Posterior cingulate gyrus (tissue), 11 donors: ENCODE data around the gene ELP2.
"Not testable (repeated sequence)": the region's sequence is repeated elsewhere in the genome, so short reads cannot be mapped to it uniquely, and the experiment has no call there.

Experiments used
- DNase-seq, 10 donors: peaks; one replicate each; pipeline versions ENCODE4 v3.0.0 to v3.0.0-alpha.2; 2020 to 2021; ENCODE audit warnings: mixed read lengths in 3 of 10
- intact Hi-C: fragments of 100-400 bp; cut with DNase I; formaldehyde crosslinking; loops from one replicate; pipeline ENCODE4 v1.15.1; 2023

Gene ELP2

DNA sequence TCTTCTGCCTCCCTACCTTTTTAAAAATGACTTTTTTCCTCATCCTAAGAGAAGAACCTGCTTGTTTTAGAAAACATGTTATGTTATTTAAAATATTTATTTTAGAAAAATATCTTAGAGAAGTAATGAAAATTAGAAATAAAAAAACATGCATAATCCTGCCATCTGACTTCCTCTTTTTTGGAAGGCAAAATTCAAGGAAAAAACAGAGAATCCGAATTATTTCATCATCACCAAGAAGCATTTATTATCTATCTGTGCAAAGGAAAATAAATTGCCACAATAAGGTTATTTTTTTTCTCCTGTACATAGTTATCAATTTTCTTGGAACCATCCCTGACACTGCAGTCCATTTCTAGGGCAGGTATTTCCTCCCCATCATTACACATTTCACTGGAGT is 15.0 kb upstream of the ELP2 start:
- DNase-seq, result no peak
- intact Hi-C loops, result no loop called here

DNA sequence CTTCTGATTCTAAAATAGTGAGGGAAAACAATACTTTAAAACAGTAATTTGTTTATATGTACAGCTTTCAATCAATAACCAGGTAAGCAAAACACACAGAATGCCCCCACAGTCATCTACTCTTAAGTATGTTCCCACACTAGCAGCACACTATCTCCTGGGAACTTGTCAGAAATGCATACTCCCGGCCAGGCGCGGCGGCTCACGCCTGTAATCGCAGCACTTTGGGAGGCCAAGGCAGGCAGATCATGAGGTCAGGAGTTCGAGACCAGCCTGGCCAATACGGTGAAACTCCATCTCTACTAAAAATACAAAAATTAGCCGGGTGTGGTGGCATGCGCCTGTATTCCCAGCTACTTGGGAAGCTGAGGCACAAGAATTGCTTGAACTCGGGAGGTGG is 12.9 kb upstream of the ELP2 start:
- intact Hi-C loops, DNase-seq: not testable (repeated sequence)

DNA sequence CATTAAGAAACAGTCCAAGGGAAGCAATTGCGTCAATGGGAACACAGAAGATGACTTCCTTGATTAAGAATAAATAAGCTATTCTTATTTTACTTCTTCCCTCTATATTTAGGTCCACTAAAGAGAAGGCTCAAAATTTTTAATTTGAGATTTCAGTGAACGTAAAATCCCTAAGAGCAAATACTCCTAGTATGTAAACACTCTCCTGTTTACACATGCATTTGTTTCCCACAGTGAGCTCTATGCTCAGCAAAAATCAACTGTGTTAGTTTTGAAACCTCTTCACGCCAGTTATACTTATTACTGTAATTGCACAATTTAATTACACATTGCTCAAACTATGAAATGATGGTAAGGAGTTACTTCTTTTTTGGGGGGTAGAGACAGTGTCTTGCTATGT is 9.4 kb upstream of the ELP2 start:
- intact Hi-C loops, result loop anchor here (10.0 kb wide), 1 partner anchor 105 kb away; no protein-coding TSS in a partner anchor
- no peak for DNase-seq

DNA sequence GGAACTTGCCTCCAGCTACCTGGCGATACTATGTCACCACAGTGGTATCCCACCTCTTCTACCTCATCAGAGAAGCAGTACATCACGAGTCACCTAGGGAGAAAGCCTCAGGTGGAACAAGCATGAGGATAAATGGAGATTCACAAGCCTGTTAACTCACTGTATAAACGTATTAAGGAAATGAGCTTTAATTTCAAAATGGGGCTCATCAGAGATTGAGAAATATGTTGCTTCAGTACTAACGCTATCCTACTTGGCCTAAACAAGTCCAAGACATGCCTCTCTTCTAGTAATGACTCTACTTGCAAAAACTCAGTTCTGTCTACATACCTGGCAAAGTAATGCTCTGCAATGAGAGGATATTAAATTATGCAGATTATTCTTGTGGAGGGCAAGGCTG is 4.9 kb upstream of the ELP2 start:
- intact Hi-C loops, result loop anchor here (5.0 to 10.0 kb wide), 2 partner anchors 110 to 628 kb away; partner anchors contain the start of gene INO80C
- DNase-seq, result no peak

DNA sequence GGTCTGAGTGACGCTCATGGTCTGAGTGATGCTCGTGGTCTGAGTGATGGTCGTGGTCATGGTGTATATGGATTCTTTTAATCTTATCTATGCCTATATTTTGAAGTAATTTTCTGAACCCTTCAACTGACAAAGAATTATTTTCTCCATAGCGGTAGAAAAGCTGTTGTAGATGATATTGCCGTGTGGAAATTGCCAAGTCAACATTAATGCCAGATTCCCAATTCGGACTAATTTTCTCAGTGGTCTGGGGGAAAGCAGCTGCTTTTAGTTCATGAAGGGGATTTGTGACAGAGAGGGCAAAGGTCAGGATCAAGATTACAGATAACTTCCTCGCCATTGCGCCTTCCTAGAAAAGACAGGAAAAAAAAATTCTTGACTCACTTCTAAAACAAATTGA is 3.0 kb upstream of the ELP2 start:
- DNase-seq, result no peak
- intact Hi-C loops, result loop anchor here (5.0 to 10.0 kb wide), 2 partner anchors 112 to 629 kb away; partner anchors contain the start of gene INO80C

DNA sequence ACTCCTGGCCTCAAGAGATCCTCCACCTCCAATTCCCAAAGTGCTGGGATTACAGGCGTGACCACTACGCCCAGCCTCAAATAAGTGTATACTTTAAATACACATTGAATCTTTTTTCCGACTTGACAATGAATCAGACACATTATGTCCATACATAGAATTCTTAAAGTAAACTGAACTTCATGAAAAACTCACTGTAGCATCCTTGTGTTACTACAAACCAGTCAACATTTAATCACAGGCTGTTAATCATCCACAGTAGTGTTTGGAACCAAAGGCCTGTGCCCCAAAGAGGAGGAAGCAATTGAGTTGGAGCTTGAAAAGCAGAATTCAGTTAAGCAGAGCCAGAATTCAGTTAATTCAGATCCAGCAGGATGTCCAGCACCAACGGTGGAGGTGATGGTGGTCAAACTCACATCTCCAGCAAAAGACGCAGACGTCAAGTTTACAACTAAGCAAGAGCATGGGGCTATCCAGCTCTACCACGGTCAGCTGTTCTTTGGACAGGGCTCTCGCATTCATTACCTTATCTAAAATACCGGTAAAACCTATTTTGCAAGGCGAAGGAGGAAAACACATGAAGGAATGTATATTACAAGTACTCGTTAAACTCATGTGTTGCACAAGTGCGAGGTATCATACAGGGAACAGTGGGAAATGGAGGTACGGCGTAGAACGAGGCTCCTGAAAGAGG is 1.7 kb upstream of the ELP2 start:
- no peak for DNase-seq
- intact Hi-C loops, result loop anchor here (2.0 to 10.0 kb wide), 3 partner anchors 113 to 631 kb away; partner anchors contain the start of genes INO80C and RMP24

DNA sequence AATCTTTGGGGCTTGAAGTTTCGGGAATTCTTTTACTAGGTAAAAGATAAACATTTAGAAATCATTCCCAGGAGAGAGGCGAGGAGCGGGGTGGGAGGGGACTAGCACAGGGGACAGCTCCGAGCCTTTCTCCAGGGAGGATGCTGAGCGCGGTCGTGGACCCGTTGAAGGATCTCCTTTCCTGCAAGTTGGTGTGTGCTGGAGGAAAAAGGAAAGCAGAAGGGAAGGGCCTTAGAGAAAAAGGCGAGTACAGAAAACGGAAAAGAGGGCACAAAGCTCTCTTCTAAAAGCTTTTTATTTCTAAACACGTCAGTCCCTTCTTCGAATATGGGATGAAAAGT is 1.2 kb upstream of the ELP2 start:
- peak in 7 of 10 donors; percentile 6 to 91 (median 32) for DNase-seq
- intact Hi-C loops, result loop anchor here (2.0 to 10.0 kb wide), 3 partner anchors 114 to 631 kb away; partner anchors contain the start of genes INO80C and RMP24

DNA sequence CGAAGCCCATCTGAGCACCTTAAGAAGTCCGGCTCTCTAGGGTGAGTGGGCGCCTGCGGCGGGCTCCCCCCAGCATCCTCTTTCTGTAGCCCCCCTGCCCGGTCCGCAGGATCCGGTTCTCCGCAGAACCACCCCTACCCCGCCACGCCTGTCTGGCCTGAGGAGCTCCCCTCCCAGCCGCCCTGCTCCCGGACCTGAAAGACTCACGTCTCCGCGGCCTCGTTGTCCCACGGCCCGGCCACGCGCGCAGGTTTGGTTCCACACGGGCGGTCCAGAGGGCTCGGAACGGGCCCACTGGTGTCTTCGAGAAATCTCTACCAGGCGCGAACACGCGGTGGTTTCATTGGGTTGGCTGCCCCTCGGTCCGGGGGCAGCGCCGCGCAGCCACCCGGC is 796 bp upstream of the ELP2 start:
- peak in 3 of 10 donors; percentile 25 to 86 (median 45) for DNase-seq
- intact Hi-C loops, result loop anchor here (1.0 to 10.0 kb wide), 4 partner anchors 62 to 632 kb away; partner anchors contain the start of genes INO80C, RMP24 and RPRD1A

DNA sequence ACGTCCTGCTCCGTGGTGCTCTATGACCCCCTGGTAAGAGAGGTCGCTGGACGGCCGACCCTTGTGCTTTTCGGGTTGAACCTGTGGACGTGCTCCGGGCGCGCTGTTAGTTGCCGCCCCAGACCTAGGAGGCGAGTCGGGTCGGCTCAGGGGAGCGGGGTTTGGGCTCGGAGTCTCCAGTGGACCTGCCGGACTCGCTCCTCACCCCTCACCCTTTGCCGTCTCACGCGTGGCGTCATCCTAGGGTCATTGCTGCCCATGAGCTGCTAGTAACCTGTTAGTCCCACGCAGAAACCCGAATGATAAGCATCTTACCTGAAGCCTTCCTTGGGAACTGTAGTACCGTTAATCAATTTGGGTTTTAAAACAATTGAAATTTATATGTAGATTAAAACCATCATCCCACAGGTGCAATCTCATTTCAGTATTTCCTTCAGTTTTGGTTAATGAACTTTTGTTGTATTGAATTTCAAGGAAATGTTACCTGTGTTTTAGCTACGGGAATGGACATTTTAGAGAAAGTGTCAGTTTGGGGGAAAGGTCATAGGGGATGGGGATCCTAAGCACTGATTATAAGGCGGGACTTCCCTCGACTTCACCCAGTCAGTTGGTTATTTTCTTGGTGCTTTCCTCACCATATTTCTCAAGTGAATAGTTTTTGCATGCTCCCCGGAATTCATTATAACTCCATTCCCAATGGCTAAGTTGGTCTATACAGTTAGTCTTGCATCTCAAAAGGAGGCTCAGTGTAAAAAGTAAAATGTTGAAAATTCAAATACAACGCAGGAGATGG is 536 bp downstream of the ELP2 start:
- intact Hi-C loops, result no loop called here
- peak in 1 of 10 donors; percentile 6 for DNase-seq

DNA sequence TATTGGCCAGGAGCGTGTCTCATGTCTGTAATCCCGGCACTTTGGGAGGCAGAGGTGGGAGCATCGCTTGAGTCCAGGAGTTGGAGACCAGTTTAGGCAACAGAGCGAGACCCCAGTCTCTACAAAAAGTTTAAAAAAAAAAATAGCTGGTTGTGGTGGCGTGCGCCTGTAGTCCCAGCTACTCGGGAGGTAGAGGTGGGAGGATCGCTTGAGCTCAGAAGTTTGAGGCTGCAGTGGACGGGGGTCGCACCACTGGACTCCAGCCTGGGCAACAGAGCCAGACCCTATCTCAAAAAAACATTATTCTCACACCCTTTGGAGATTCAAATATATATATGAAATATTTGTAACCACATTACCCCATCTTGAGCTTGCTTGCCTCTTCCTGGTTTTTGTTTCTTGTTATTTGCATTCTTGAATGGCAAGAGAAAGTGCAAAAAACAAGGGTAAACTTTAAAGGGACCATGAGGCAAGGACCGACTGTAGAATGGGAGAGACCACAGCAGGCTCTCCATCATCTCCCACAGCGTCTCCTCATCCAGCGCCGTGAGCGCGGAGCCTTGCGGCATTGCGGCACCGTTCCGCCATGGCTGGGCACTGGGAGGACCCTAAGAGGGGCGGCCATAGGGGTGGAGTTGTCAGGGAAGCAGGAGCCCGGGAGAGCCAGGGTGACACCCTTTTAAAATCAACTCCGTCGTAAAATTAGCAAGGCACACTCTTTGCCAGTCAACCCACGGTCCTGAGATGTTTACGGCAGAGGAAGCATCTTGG is 1.4 kb downstream of the ELP2 start:
- peak in 1 of 10 donors; percentile 63 for DNase-seq
- intact Hi-C loops, result no loop called here

DNA sequence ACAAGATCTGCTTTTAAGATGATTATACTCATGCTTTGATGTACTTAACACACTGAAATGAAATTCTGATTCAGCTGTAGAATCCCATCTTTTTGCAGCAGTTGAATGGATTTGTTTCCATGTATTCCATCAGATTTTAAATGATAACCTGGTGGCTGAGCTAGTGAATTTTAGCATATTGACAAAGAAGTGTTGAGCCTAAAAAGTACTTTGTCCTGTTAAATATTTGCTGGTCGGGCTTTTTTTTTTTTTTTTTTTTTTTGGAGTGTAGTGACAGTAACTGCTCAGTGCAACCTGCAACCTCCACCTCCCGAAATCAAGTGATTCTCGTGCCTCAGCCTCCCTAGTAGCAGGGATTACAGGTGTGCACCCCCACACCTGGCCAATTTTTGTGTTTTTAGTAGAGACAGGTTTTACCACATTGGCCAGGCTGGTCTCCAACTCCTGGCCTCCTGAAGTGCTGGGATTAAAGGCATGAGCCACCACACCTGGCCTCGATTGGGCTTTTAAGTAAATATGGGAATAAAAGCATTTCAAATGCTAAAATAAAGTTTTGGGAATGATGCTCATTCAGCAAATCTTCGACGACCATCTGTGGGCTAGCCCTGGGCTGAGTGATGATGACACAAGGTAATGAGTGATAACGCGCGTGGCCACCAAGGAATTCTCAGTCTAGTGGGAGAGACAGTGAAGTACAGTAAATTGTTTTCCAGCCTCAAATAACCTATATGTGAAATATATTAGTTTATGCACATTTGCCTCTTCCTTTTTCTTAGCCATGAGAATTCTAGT is 2.2 kb downstream of the ELP2 start:
- no peak for DNase-seq
- intact Hi-C loops, result no loop called here

DNA sequence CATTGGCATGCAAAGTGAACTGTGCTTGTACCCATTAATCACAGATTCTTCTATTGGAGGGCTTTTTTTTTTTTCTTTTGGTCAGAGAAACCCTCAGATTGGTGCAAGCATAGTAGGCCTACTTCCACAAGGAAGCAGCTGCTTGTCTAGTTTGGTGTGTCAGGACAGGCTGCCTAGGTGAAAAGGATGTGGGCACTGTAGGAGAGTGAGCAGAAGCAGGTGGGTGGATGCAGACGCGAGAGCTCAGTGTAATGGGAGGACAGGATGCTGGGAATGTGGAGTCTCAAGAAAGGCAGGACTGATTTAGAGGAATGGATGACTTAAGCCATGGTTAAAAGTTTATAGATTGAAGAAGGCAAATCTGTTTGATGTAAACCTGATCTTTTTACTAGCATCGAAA is 3.1 kb downstream of the ELP2 start:
- intact Hi-C loops, result no loop called here
- DNase-seq, result no peak

DNA sequence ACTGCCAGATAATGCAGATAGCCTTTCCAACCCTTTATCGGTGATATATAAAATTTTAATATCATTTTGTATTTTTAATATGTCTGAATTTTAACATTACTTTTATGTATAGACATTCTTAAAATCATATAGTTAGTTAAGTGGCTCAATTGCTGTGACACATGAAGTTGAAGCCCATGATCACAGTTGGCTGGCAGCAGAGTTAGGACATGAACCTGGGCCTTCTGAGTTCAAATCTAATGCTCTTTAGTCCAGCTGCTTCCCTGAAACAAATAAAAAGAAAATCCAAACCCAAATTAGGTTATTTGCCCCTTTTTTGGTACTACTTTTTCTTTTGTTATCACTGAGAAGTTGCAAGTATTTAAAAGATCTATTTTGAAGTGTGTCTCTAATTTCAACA is 5.6 kb downstream of the ELP2 start:
- no peak for DNase-seq
- intact Hi-C loops, result no loop called here

DNA sequence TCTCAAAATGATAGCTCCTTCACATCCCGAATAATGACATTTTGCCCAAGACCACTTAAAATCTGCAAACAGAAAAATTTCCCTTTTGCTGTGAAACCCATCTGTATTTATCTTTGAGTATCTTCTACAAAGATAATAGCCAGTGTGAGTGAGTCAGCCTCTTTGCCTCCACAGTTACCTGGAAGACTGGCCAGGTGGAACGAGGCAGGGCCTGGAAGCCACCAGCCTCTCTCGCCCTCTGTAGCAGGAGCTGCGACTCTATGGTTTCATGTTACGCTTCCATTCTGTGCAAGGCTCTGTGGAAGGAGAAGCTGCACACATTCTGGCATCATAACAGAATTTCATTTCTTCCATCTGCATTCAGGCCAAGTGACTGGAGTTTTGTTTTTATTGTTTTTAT is 9.5 kb downstream of the ELP2 start:
- DNase-seq, result no peak
- intact Hi-C loops, result no loop called here

DNA sequence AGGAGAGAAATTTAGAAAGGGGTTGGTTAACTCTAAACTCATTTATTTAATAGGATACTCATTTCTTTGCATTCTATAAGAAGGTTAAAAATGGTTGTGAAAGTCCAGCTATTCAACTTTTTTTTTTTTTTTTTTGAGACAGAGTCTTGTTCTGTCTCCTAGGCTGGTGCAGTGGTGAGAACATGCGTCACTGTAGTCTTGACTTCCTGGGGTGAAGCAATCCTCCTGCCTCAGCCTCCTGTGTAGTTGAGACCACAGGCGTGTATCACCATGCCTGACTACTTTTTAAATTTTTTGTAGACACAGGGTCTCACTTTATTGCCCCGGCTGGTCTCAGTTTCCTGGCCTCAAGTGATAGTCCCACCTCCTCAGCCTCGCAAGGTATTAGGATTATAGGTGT is 11.9 kb downstream of the ELP2 start:
- intact Hi-C loops, result no loop called here
- DNase-seq, result no peak

DNA sequence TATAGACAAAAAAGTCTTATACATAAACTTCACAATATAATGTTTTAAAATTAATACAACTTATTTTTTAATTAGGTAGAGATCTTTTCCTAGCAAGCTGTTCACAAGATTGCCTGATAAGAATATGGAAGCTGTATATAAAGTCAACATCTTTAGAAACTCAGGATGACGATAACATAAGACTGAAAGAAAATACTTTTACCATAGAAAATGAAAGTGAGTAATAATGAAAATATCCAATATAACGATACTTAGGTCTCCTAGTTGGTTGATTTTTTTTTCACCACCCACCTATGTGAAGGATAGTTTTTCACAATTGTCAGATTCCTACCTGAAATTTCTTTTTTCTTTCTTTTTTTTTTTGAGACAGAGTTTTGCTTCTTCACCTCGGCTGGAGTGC is 13.1 kb downstream of the ELP2 start:
- intact Hi-C loops, result no loop called here
- DNase-seq, result no peak

DNA sequence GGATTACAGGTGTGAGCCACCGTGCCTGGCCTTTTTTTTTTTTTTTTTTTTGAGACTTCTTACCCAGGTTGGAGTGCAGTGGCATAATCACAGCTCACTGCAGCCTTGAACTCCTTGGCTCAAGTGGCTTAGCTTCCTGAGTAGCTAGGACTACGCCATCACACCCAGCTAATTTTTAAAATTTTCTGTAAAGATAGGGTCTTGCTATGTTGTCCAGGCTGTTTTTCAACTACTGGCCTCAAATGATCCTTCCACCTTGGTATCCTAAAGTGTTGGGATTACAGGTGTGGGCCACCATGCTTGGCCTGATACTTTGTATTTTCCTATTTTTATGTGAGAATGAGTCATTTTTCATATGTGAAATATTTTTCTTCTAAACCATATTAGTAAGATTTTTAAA is 13.7 kb downstream of the ELP2 start:
- intact Hi-C loops, result no loop called here

DNA sequence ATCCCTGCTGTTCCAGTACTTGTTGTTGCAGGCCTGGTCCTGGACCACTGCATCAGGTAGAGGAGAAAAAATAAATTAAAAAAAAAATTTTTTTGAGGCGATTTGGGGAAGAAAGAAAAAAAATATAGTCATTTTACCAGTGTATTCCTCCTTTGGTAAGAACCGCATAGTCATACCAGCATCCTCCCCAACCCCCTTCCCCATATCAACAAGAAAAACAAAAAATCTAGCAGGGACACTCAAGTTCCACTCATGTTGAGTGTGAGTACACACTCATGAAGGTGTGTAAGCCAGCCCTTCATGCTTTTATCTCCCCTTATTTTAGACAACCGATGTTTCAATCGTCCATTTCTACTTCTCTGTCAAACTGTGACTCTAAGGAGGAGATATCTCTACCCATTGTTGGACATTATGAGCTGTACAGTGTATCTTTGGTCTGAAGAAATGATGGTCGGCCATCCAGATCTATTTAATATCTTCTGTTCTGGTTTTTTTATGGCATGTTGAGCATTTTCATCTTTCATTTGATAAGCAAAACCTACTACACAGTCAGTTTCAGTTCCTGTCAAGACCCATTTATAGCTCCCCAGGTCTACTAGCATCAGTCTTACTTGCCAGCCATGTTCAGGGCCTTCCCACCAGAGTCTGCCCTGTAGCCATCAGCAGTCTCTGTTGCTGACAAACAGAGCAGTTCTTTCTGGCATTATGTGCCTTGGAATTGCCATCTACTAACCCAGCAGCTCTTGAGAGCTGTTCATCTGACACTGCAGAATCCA is 20.0 kb downstream of the ELP2 start:
- intact Hi-C loops, result no loop called here
- no peak for DNase-seq

More for the DNA sequence above, 13.7 kb downstream of the ELP2 start:
- DNase-seq, result no peak

DNA sequence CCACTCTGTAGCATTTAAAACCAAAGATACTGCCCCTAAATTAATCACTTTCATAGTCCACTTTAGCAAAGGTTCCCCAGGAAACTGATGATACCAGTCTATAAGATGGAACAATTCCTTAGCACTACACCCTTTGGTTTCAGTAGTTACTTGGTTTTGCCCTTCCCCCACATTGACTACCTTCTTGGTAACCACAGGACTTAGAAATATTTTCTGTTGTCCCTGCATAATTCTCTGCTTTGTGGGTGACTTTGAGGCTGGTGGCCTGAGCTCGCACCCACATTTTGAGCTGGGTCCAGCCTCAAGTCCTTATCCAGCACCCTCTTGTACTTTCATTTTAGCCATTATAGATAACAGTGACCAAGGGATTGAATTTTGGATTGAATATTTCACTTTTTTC is 23.1 kb downstream of the ELP2 start:
- no peak for DNase-seq
- intact Hi-C loops, result no loop called here
